Activated naive CD8-positive, alpha-beta T cell treated with anti-CD3 and anti-CD28 coated beads, Interleukin-2, amount 10 ng/mL, durations not matched to agents 7 days and 5 days (primary cell): ENCODE results near the gene PLA2G4A. TPM values are rescaled to one million over a fixed set of nuclear protein-coding genes. Genes with fewer than 3 reads are reported as not detected.

Experiments used
- ATAC-seq: fragments of 150-1000 bp; cut with Tn5 transposase; one replicate; pipeline ENCODE4 v1.10.0; 2021; ENCODE audit warnings: low read depth, moderate library complexity
- POLR2A ChIA-PET: fragments of 350-600 bp; sonication (Branson Sonifier 250); formaldehyde crosslinking; loops from one replicate; lab custom pipeline; 2021; ENCODE audit warnings: antibody characterized with exemption; lab: Charles Lee
- DNase-seq: peaks from one replicate; pipeline ENCODE4 v3.0.0; 2021
- H3K27ac Mint-ChIP-seq: one replicate; pipeline ENCODE4 v1.8.0; 2022; ENCODE audit warnings: mild to moderate bottlenecking, mixed read lengths
- H3K27me3 Mint-ChIP-seq: one replicate; pipeline ENCODE4 v1.8.0; 2022; ENCODE audit warnings: mild to moderate bottlenecking, moderate library complexity, mixed read lengths
- H3K36me3 Mint-ChIP-seq: one replicate; pipeline ENCODE4 v1.8.0; 2021; ENCODE audit warnings: mild to moderate bottlenecking, mixed read lengths
- H3K4me1 Mint-ChIP-seq: one replicate; pipeline ENCODE4 v1.8.0; 2021; ENCODE audit warnings: mixed read lengths
- H3K4me3 Mint-ChIP-seq: one replicate; pipeline ENCODE4 v1.8.0; 2022; ENCODE audit warnings: mild to moderate bottlenecking, moderate library complexity, mixed read lengths
- H3K9me3 Mint-ChIP-seq: one replicate; pipeline ENCODE4 v1.8.0; 2021; ENCODE audit warnings: mixed read lengths
- total RNA-seq, 2 experiments: library from RNA; stranded (reverse); gene quantifications; one replicate each; pipeline ENCODE4 v1.2.3, GENCODE V29; 2021

The PLA2G4A gene
- total RNA-seq, 2 experiments from 2014 or later: 0.19 to 0.28 TPM

DNA sequence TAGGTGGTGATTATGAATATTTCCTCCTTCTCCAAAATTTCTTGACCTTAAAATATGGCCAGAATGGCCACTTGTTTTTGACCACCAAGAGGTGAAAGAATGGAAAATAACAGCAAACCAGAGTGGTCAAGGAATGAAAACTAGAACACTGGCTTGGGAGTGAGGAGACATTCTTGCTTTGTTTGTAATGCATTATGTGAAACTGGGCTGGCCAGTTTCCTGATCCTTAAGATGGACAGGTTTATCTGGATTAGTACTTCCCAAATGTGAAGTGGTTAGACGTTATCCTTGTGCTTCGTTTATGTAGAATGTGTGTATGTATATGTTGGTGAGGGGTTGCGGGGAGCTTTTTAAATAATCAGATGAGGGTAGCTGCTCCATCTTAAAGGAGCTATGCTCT, 12.8 kb downstream of the PLA2G4A start:
- DNase-seq (no peak), ATAC-seq (no peak)
- POLR2A ChIA-PET: no interaction called here
- H3K9me3 Mint-ChIP-seq: no peaks in the 10 kb centered on the region
- H3K4me1 Mint-ChIP-seq: no peaks in the 10 kb centered on the region
- no peak overlapping the region for H3K27ac Mint-ChIP-seq
- no peaks in the 10 kb centered on the region for H3K27me3 Mint-ChIP-seq
- H3K36me3 Mint-ChIP-seq: no peaks in the 10 kb centered on the region
- no peak overlapping the region for H3K4me3 Mint-ChIP-seq

DNA sequence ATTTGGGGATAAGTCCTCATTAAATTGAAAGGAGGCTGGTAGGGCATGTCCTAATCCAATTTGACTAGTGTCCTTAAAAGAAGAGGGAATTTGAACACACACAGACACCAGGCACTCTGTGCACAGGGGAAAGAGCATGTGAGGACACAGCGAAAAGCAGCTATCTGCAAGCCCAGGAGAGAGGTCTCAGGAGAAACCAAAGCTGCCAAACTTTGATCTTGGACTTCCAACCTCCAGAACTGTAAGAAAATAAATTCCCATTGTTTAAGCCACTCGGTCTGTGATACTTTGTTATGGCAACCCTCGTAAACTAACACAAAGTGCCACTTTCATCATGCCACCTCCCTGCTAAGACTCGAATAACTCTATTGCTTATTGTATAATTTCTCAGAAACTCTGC, 13.8 kb downstream of the PLA2G4A start:
- no peak for DNase-seq
- no peak overlapping the region for H3K4me3 Mint-ChIP-seq
- no peaks in the 10 kb centered on the region for H3K9me3 Mint-ChIP-seq
- H3K27me3 Mint-ChIP-seq: no peaks in the 10 kb centered on the region
- no peak overlapping the region for H3K27ac Mint-ChIP-seq
- ATAC-seq: no peak
- H3K36me3 Mint-ChIP-seq: no peaks in the 10 kb centered on the region
- no peaks in the 10 kb centered on the region for H3K4me1 Mint-ChIP-seq
- POLR2A ChIA-PET: no interaction called here

DNA sequence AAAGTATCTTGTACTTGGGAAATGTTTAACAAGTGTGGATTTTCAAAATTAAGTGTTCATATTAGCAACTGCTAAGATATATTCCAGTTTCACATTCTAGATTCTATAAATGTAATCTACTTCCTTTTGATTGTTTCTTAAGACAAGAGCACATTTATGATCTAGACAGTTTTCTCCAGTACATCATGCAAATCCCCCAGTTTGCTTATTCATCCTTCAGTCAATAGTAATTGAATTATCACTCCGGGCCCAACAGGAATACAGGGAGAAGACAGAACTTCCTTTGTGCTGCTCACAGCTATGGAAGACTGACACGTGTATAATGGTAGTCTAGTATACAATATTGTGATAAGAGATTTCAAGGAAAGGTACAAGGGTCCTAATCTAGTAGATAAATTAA, 14.5 kb downstream of the PLA2G4A start:
- Mint-ChIP-seq H3K36me3 (no peaks in the 10 kb centered on the region), H3K27ac (no peak overlapping the region), H3K4me1 (no peaks in the 10 kb centered on the region), H3K9me3 (no peaks in the 10 kb centered on the region), H3K4me3 (no peak overlapping the region), H3K27me3 (no peaks in the 10 kb centered on the region)
- POLR2A ChIA-PET: no interaction called here
- ATAC-seq (no peak), DNase-seq (no peak)

DNA sequence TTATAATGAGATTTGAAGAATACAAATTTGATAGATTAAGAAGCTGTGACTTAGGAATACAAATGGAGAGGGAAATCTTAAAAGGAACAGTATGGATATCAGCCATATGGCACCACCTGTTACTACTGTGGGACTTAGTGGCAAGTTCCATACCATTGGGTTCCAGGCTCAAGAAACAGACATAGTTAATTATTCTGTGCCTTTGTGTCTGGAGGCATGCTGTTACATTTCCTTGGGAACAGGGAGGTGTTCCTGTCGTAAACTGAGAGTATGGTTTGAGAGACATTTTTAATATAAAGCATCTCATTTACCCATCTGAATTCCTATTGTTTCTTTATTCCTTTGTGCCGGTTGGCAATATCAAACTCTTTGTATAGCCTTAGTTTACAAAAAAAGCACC, 15.2 kb downstream of the PLA2G4A start:
- no peaks in the 10 kb centered on the region for H3K9me3 Mint-ChIP-seq
- no peak overlapping the region for H3K4me3 Mint-ChIP-seq

DNA sequence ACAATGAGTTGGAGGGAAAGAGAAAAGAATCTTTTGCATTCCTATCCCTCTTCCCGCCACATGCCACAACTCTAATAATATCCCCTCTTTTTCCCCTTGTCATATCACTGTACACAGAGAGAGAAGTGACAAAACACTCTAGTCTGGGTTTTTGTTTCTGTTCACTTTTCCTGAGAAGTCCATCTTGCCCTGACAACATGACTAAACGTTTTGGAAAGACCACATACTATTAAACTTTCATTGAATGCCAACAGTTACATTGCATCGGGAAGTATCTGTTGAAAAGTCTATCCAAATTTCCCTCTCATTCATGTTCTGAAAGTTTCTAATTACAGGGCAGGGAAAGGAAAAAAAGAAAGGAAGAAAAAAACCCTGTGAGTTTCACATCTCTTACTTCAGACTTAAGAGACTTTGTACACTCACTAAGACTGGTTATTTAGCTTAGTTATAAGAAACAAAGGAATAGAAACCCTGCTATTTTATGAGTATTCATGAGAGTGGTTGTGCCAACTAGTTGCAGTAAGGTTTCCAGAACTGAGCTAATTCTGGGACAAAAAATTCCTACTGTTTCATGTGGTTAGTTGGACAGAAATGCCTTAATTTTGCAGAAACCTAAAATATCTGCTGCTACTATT, 16.9 kb downstream of the PLA2G4A start:
- H3K36me3 Mint-ChIP-seq: no peaks in the 10 kb centered on the region
- H3K9me3 Mint-ChIP-seq: no peaks in the 10 kb centered on the region

More for the DNA sequence above, 15.2 kb downstream of the PLA2G4A start:
- Mint-ChIP-seq H3K36me3 (no peaks in the 10 kb centered on the region), H3K27me3 (no peaks in the 10 kb centered on the region), H3K4me1 (no peaks in the 10 kb centered on the region), H3K27ac (no peak overlapping the region)
- ATAC-seq: no peak
- POLR2A ChIA-PET: no interaction called here
- no peak for DNase-seq

DNA sequence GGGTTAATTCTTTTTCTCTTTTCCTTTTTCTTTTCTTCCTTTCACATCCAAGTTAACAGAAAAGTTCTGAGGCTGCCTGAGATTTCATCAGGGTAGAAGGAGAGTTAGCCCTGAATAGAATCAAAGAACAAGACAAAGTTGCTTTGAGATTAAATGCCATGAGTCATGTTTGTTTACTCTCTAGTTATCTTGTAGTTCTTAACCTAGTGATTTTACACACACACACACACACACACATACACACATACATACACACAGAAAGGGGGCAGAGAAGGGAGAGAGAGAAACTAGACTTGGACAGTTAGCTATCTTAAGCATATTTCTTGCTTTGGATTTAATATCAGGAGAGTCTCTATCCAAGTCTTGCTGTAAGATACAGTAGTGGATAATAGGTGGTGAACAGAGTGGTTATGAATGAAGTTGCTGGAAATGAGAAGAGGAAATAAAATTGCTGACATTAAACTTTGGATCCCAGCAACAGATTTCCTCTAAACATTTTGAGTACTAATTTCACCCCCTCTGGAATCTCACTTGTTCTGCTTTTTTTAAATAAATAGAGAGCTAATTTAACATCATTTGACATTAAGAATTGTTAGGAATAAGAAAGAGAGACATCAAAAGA, 19.9 kb downstream of the PLA2G4A start:
- Mint-ChIP-seq H3K4me3 (no peak overlapping the region), H3K27ac (no peak overlapping the region), H3K4me1 (no peaks in the 10 kb centered on the region), H3K9me3 (no peaks in the 10 kb centered on the region), H3K27me3 (no peaks in the 10 kb centered on the region), H3K36me3 (no peaks in the 10 kb centered on the region)
- POLR2A ChIA-PET: no interaction called here
- ATAC-seq: no peak
- no peak for DNase-seq

More for the DNA sequence above, 16.9 kb downstream of the PLA2G4A start:
- H3K27ac Mint-ChIP-seq: no peak overlapping the region
- no peaks in the 10 kb centered on the region for H3K27me3 Mint-ChIP-seq
- H3K4me1 Mint-ChIP-seq: no peaks in the 10 kb centered on the region
- ATAC-seq (no peak), DNase-seq (no peak)
- no peak overlapping the region for H3K4me3 Mint-ChIP-seq
- POLR2A ChIA-PET: no interaction called here

DNA sequence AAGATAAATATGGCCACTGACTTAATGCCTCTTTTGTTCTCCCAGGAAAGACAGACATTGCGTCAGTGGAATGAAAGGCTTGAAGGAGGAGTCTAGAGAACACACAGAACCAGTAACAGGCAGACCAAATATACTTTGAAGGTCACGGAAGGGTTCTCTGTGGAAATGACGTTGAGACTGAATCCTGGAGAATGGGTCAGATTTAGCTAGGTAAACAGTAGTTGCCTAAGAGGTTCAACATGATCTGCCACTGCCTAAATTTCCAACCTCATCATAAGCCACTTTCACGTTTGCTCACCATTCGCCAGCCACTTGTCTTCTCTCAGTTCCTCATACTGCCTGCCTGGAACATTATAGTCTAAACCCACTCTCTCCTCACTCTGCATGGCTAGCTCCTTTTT, 20.5 kb downstream of the PLA2G4A start:
- DNase-seq (no peak), ATAC-seq (no peak)
- H3K27me3 Mint-ChIP-seq: no peaks in the 10 kb centered on the region
- no peaks in the 10 kb centered on the region for H3K4me1 Mint-ChIP-seq
- no peaks in the 10 kb centered on the region for H3K36me3 Mint-ChIP-seq
- no peaks in the 10 kb centered on the region for H3K9me3 Mint-ChIP-seq
- no peak overlapping the region for H3K27ac Mint-ChIP-seq
- no peak overlapping the region for H3K4me3 Mint-ChIP-seq
- POLR2A ChIA-PET: no interaction called here

DNA sequence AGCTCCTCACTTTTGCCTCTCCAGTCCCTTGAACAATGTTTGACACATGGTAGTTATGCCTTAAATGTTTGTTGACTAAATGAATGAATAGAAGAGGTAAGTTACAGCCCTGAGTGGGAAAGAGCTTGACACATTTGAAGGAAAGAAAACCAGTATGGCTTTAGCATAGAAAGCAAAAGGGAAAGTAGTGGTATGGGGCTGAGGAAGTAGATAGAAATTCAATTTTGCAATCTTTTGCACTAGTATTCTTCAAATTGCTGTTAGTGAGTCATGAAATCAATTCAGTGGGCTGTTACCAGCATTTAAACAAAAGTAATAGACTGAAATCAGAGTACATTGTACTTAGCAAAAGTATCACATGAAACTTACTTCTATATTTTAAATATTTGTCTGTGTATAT, 21.1 kb downstream of the PLA2G4A start:
- no peaks in the 10 kb centered on the region for H3K9me3 Mint-ChIP-seq
- no peaks in the 10 kb centered on the region for H3K27me3 Mint-ChIP-seq
- DNase-seq (no peak), ATAC-seq (no peak)
- no peaks in the 10 kb centered on the region for H3K4me1 Mint-ChIP-seq
- no peaks in the 10 kb centered on the region for H3K36me3 Mint-ChIP-seq
- H3K4me3 Mint-ChIP-seq: no peak overlapping the region
- no peak overlapping the region for H3K27ac Mint-ChIP-seq
- POLR2A ChIA-PET: no interaction called here

DNA sequence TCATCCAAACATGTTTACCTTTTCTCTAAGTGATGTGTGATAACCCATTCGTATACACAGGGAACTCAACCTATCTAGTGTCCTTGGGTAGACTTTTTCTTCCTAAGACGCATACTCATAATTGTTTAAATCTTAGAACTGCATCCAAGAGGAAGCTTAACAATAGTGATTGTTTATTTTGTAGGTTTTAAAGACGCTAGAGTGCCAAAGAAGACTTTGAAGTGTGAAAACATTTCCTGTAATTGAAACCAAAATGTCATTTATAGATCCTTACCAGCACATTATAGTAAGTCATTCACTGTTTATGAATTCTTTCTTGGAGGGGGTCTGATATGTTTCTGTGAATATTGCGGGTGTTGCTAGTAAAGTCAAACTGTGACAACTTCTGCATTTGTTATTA, 25.4 kb downstream of the PLA2G4A start:
- no peak for ATAC-seq
- Mint-ChIP-seq H3K27me3 (no peaks in the 10 kb centered on the region), H3K36me3 (no peaks in the 10 kb centered on the region), H3K4me3 (no peak overlapping the region), H3K27ac (no peak overlapping the region), H3K4me1 (no peaks in the 10 kb centered on the region), H3K9me3 (peaks cover 3% of the 10 kb centered on the region)
- DNase-seq: no peak
- POLR2A ChIA-PET: no interaction called here

DNA sequence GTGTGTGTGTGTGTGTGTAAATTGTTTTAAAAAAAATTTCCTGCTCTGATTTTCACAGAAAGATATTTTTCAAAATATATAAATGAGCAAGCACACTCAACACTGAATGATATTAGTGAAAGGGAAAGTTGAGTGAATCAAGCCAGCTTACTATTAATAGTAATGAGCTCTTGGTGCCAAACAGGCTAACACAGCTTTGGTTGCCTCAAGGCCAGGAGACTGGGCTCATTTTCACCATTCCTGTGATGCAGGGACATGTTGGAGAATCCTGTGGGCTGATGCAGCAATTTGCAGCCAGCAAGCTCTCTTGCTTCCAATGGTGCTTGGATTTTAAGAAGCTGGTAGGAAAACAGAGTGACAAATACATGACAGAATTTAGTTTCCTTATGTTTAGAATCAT, 30.2 kb downstream of the PLA2G4A start:
- Mint-ChIP-seq H3K4me1 (no peaks in the 10 kb centered on the region), H3K36me3 (no peaks in the 10 kb centered on the region), H3K27me3 (peaks cover 2% of the 10 kb centered on the region), H3K4me3 (no peak overlapping the region), H3K27ac (no peak overlapping the region), H3K9me3 (peaks cover 3% of the 10 kb centered on the region)
- no peak for DNase-seq
- POLR2A ChIA-PET: no interaction called here
- ATAC-seq: no peak

DNA sequence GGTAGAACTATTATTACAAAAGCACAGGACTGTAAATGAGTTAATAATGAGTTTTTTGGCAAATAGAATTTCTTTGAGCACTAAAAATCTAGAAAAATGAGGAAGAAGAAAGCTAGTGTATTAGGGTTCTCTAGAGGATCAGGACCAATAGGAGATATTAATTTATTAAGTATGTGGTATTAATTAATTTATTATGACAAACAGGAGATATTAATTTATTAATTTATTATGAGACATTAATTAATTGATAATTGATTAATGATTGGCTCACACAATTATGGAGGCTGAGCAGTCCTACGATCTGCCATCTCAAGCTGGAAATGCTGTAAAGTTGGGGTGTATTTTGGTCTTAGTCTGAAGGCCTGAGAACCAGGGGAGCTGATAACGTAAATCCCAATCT, 31.2 kb downstream of the PLA2G4A start:
- no peak for ATAC-seq
- H3K4me3 Mint-ChIP-seq: no peak overlapping the region
- peaks cover 3% of the 10 kb centered on the region for H3K9me3 Mint-ChIP-seq

DNA sequence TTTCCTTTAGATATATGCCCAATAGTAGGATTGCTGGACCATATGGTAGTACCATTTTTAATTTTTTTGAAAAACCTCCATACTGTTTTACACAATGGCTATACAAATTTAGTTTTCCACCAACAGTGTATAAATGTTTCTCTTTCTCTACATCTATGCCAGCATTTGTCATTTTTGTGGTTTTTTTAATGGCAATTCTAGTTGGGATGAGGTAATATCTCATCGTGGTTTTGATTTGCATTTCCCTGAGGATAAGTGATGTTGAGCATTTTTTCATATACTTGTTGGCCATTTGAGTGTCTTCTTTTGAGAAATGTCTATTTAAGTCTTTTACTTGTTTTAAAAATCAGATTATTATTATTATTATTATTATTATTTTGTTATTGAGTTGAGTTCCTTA, 35.5 kb downstream of the PLA2G4A start:
- no peak for DNase-seq
- Mint-ChIP-seq H3K4me1 (peaks cover 3% of the 10 kb centered on the region), H3K27me3 (peaks cover 4% of the 10 kb centered on the region), H3K36me3 (no peaks in the 10 kb centered on the region), H3K27ac (no peak overlapping the region), H3K4me3 (no peak overlapping the region), H3K9me3 (no peaks in the 10 kb centered on the region)
- ATAC-seq: no peak
- POLR2A ChIA-PET: no interaction called here

More for the DNA sequence above, 31.2 kb downstream of the PLA2G4A start:
- POLR2A ChIA-PET: no interaction called here
- H3K27me3 Mint-ChIP-seq: peaks cover 2% of the 10 kb centered on the region
- no peak for DNase-seq
- no peaks in the 10 kb centered on the region for H3K4me1 Mint-ChIP-seq
- H3K36me3 Mint-ChIP-seq: no peaks in the 10 kb centered on the region
- no peak overlapping the region for H3K27ac Mint-ChIP-seq

DNA sequence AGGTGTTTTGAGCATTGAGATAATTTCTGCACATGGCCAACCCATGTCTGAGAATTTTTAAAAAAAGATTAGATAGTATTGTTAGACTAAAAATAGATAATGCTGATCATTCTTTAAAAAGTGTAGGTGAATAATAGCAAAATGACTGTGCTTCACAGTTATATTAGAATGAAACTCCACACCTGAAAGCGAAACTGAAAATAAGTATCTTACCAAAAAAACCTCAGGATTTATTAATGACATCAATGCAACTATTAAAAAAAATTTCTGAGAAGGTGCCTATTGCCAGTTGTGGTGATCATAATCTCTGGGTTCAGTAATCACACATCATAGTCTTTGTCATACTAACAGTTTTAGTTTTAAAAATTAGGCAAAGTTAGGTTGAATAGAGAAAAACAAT, 36.5 kb downstream of the PLA2G4A start:
- H3K9me3 Mint-ChIP-seq: no peaks in the 10 kb centered on the region
- POLR2A ChIA-PET: no interaction called here
- no peaks in the 10 kb centered on the region for H3K36me3 Mint-ChIP-seq
- no peak for ATAC-seq
- peaks cover 3% of the 10 kb centered on the region for H3K4me1 Mint-ChIP-seq
- no peak overlapping the region for H3K4me3 Mint-ChIP-seq
- DNase-seq: no peak
- no peak overlapping the region for H3K27ac Mint-ChIP-seq
- H3K27me3 Mint-ChIP-seq: peaks cover 4% of the 10 kb centered on the region

DNA sequence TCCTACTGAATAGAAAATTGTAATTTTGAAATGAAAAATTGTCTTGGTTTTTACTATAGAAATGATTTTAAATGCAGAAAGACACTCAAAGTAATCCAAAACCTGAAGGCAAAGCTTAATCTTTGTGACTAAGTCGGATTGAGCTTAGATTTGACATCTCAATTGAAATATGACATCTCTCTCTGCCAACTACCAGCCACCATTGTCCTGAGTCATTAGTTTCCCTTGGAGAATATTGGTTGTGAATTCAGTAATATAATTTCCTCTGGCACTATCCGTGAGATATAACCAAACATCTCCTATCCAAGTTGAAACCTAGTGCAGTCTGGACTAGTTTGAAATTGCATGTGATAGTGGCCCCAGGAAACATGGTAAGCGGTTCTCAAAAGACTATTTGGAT, 37.1 kb downstream of the PLA2G4A start:
- Mint-ChIP-seq H3K4me1 (peaks cover 3% of the 10 kb centered on the region), H3K27ac (no peak overlapping the region), H3K27me3 (peaks cover 4% of the 10 kb centered on the region), H3K9me3 (no peaks in the 10 kb centered on the region), H3K4me3 (no peak overlapping the region), H3K36me3 (no peaks in the 10 kb centered on the region)
- no peak for DNase-seq
- POLR2A ChIA-PET: no interaction called here
- no peak for ATAC-seq
